Caco-2 (cell line): ENCODE data around the gene ZNF181. TPM values are rescaled to one million over a fixed set of nuclear protein-coding genes. Genes with fewer than 3 reads are reported as not detected.
A peak's percentile ranks its signal among the peaks of the same experiment; 100 is the strongest.

Source experiments
- BruUV-seq: library from RNA; stranded (reverse); fragments of 400-500 nt; replicated peaks from 2 replicates; lab custom pipeline; 2021; lab: Mats Ljungman, UMichigan
- CTCF ChIA-PET: fragments of 300-600 bp; sonication (Branson Sonifier 250); formaldehyde crosslinking; loops from one replicate; lab custom pipeline; 2022; ENCODE audit warnings: antibody characterized with exemption; lab: Charles Lee
- POLR2A ChIA-PET: fragments of 300-600 bp; sonication (Branson Sonifier 250); formaldehyde crosslinking; loops from one replicate; lab custom pipeline; 2022; ENCODE audit warnings: antibody characterized with exemption; lab: Charles Lee
- DNase-seq, 2 experiments: peaks; one replicate each; pipeline versions ENCODE4 v3.0.0 to v3.0.0-alpha.2; 2020 to 2022
- H3K27me3 ChIP-seq: replicated peaks from 2 replicates; pipeline ENCODE4 v1.6.0; 2011; ENCODE audit warnings: low read length; ENCODE audit not compliant: control insufficient read depth, insufficient read depth
- H3K36me3 ChIP-seq: 2 replicates; pipeline ENCODE4 v1.5.1; 2011; ENCODE audit warnings: low read length; ENCODE audit not compliant: control insufficient read depth, insufficient read depth
- H3K4me1 ChIP-seq: fragments of 250-450 bp; sonication (Bioruptor Pico); 2 replicates; pipeline ENCODE4 v1.5.1; 2020; ENCODE audit warnings: mild to moderate bottlenecking
- H3K4me3 ChIP-seq: 2 replicates; pipeline ENCODE4 v1.5.1; 2011; ENCODE audit warnings: low read depth, mild to moderate bottlenecking, control low read depth, low read length
- H3K9me3 ChIP-seq: fragments of 250-450 bp; sonication (Bioruptor Pico); 2 replicates; pipeline ENCODE4 v1.5.1; 2020; ENCODE audit warnings: mild to moderate bottlenecking, moderate library complexity
- H3K27ac Mint-ChIP-seq: one replicate; pipeline ENCODE4 v1.8.0; 2022; ENCODE audit warnings: mixed read lengths; ENCODE audit not compliant: unreplicated experiment
- H3K27me3 Mint-ChIP-seq: one replicate; pipeline ENCODE4 v1.8.0; 2022; ENCODE audit warnings: mixed read lengths; ENCODE audit not compliant: insufficient read depth, unreplicated experiment
- H3K36me3 Mint-ChIP-seq: one replicate; pipeline ENCODE4 v1.8.0; 2022; ENCODE audit warnings: mild to moderate bottlenecking, mixed read lengths; ENCODE audit not compliant: insufficient read depth, unreplicated experiment
- H3K4me1 Mint-ChIP-seq: one replicate; pipeline ENCODE4 v1.8.0; 2022; ENCODE audit warnings: low read depth, mixed read lengths; ENCODE audit not compliant: unreplicated experiment
- H3K4me3 Mint-ChIP-seq: one replicate; pipeline ENCODE4 v1.8.0; 2022; ENCODE audit warnings: mild to moderate bottlenecking, moderate library complexity, mixed read lengths; ENCODE audit not compliant: unreplicated experiment
- H3K9me3 Mint-ChIP-seq: one replicate; pipeline ENCODE4 v1.8.0; 2022; ENCODE audit warnings: mixed read lengths; ENCODE audit not compliant: unreplicated experiment
- CTCF ChIP-seq, 2 experiments: fragments of 200-600 bp in 1 of 2; IDR thresholded peaks; 1 replicate in 1 of 2; 2 replicates in 1 of 2; pipeline versions ENCODE4 v1.5.1 to v1.8.0; 2011 to 2022; ENCODE audit warnings: antibody characterized with exemption in 1 of 2, control low read depth in 1 of 2, inconsistent platforms in 1 of 2, low read depth in 1 of 2, low read length in 1 of 2, mild to moderate bottlenecking in 1 of 2, moderate library complexity in 1 of 2; ENCODE audit not compliant: insufficient read depth in 1 of 2, severe bottlenecking in 1 of 2, unreplicated experiment in 1 of 2
- intact Hi-C: fragments of 100-400 bp; cut with micrococcal nuclease; formaldehyde crosslinking; loops from one replicate; pipeline ENCODE4 v1.10.0; 2022; ENCODE audit not compliant: unreplicated experiment
- total RNA-seq: library from RNA; stranded (reverse); gene quantifications from 2 replicates; pipeline ENCODE4 v1.2.3, GENCODE V29; 2022

Gene ZNF181
- total RNA-seq, 1 experiment from 2014 or later = 5.4 TPM

DNA sequence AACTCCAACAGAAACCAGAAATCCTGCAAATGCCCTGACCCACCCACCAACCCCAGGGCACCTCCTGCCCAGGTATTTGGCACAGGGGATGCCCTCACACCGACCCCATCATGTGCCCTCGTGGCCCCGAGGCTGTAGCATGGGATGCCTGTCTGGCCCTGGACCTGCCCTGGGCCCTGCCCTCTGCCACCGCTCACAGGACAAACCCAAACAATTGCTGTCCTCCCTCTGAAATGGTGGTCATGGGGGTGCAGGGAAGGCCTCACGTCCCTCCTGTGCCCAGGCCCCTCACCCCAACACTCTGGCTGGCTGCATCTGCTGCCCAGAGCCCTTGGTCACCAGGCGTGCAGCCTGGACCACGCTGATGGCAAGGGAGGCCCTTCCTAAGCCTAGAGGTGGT lies 2.1 kb upstream of the ZNF181 start:
- no peaks in the 10 kb centered on the region for H3K36me3 ChIP-seq
- no peaks in the 10 kb centered on the region for H3K27me3 ChIP-seq
- intact Hi-C loops = no loop called here
- Mint-ChIP-seq H3K36me3 (peaks cover 19% of the 10 kb centered on the region), H3K4me3 (no peak overlapping the region), H3K27me3 (no peaks in the 10 kb centered on the region), H3K4me1 (peaks cover 10% of the 10 kb centered on the region), H3K27ac (no peak overlapping the region), H3K9me3 (peaks cover 9% of the 10 kb centered on the region)
- TF ChIP-seq CTCF (IDR thresholded peaks at IDR 0.05; ENCODE audit: insufficient read depth in 1 of 2, low read depth in 1 of 2, low read length in 1 of 2, severe bottlenecking in 1 of 2, unreplicated experiment in 1 of 2) = no peak
- no peak overlapping the region for H3K4me3 ChIP-seq
- H3K9me3 ChIP-seq = 0 out of 2 replicates have a peak, but pooled peaks cover 1% of the 10 kb centered on the region
- ChIA-PET CTCF (no interaction called here), POLR2A (no interaction called here)
- peaks cover 12% of the 10 kb centered on the region for H3K4me1 ChIP-seq
- DNase-seq = no peak
- no TSS peak for BruUV-seq

- H3K36me3 Mint-ChIP-seq = peaks cover 19% of the 10 kb centered on the region
- Histone ChIP-seq H3K9me3 (0 out of 2 replicates have a peak, but pooled peaks cover 4% of the 10 kb centered on the region), H3K4me3 (peak overlapping the region; percentile 62), H3K27me3 (no peaks in the 10 kb centered on the region), H3K4me1 (peaks cover 9% of the 10 kb centered on the region), H3K36me3 (no peaks in the 10 kb centered on the region)
- H3K4me1 Mint-ChIP-seq = peaks cover 10% of the 10 kb centered on the region
- ChIA-PET CTCF (interaction anchor here (0.6 kb wide), 2 partner anchors 168 to 954 kb away, joined by 4 to 5 read pairs; no protein-coding TSS in a partner anchor), POLR2A (interaction anchor here (0.9 to 1.6 kb wide), 2 partner anchors 55 to 194 kb away, joined by 5 to 7 read pairs; partner anchors contain the start of genes SCGB2B2, ZNF30 and ZNF302)
- peak overlapping the region; percentile 72 for H3K4me3 Mint-ChIP-seq
- no peak for DNase-seq
- H3K27ac Mint-ChIP-seq = no peak overlapping the region
- intact Hi-C loops = loop anchor here (1.0 kb wide), 1 partner anchor 55 kb away; the partner anchor contains the start of genes SCGB2B2 and ZNF302
- H3K9me3 Mint-ChIP-seq = peaks cover 9% of the 10 kb centered on the region
- no TSS peak for BruUV-seq
- H3K27me3 Mint-ChIP-seq = no peaks in the 10 kb centered on the region
- no peak for TF ChIP-seq CTCF (IDR thresholded peaks at IDR 0.05; ENCODE audit: insufficient read depth in 1 of 2, low read depth in 1 of 2, low read length in 1 of 2, severe bottlenecking in 1 of 2, unreplicated experiment in 1 of 2)
These were observed 1.3 kb upstream of the ZNF181 start for GRCh38 chr19:34732612-34733211.

DNA sequence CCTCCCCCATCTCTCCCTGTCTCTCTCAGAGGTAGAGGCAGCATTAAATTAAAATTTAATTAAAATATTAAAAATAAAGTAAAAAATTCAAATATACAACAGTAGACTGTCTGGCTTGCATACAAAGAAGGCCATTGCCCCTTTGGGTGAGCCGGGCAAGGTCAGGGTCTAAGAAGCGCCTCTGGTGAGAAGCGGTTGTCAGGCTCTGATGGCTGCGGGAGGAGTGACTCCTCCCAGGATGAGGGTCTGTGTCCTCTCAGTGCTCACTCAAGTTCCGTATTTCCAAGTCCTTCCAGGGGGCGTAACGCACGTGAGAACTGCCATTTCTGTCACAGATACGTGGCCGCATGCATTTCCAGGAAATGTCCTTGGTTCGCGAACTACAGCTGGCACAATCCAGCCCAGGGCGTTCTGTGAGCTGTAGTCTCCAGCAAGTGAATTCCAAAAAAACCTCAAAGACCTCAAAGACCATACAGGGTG lies 737 bp upstream of the ZNF181 start:
- Histone ChIP-seq H3K4me3 (peak overlapping the region; percentile 62), H3K4me1 (peaks cover 7% of the 10 kb centered on the region), H3K27me3 (no peaks in the 10 kb centered on the region), H3K36me3 (no peaks in the 10 kb centered on the region), H3K9me3 (0 out of 2 replicates have a peak, but pooled peaks cover 4% of the 10 kb centered on the region)
- intact Hi-C loops = loop anchor here (1.0 kb wide), 1 partner anchor 56 kb away; the partner anchor contains the start of genes SCGB2B2 and ZNF302
- ChIA-PET CTCF (interaction anchor here (0.6 to 0.9 kb wide), 3 partner anchors 20 to 955 kb away, joined by 3 to 5 read pairs (median 4); no protein-coding TSS in a partner anchor), POLR2A (interaction anchor here (0.9 to 1.6 kb wide), 3 partner anchors 56 to 252 kb away, joined by 3 to 7 read pairs (median 5); partner anchors contain the start of genes SCGB2B2, WTIP, ZNF30 and ZNF302)
- H3K4me1 Mint-ChIP-seq = peaks cover 10% of the 10 kb centered on the region
- BruUV-seq = TSS peak; percentile 85
- peak overlapping the region; percentile 74 for H3K27ac Mint-ChIP-seq
- DNase-seq = peak; percentile 64 to 71
- peak overlapping the region; percentile 72 for H3K4me3 Mint-ChIP-seq
- H3K27me3 Mint-ChIP-seq = no peaks in the 10 kb centered on the region
- TF ChIP-seq CTCF (IDR thresholded peaks at IDR 0.05; ENCODE audit: insufficient read depth in 1 of 2, low read depth in 1 of 2, low read length in 1 of 2, severe bottlenecking in 1 of 2, unreplicated experiment in 1 of 2) = no peak
- H3K36me3 Mint-ChIP-seq = peaks cover 24% of the 10 kb centered on the region
- H3K9me3 Mint-ChIP-seq = peaks cover 9% of the 10 kb centered on the region
